Measurements from ENCODE around the gene CCR3.

The CCR3 gene

DNA sequence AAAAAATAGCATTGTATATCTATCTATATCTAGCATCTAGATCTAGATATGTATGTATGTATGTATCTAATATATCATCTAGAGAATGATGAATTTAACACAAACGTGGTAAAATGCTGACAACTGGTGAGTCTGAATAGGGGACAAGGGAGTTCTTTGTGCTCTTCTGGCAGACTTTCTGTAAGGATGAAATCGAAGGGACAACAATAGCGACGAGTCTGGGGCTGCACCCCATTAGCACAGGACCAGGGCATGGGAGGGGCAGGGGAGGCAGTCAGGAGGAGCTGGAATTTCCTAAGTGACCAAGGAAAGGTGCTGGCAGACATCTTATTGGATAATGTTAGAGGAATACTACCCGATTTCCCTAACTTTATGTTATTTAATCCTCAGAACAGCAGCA is 42.0 kb upstream of the CCR3 start:
- Histone ChIP-seq H3K27me3 (ENCODE audit: insufficient read depth, poor library complexity, severe bottlenecking) (no peaks in the 10 kb centered on the region), H3K4me3 (ENCODE audit: severe bottlenecking) (no peak overlapping the region), H3K27ac (ENCODE audit: poor library complexity, severe bottlenecking) (no peak overlapping the region), H3K36me3 (ENCODE audit: low read depth) (no peaks in the 10 kb centered on the region), H3K4me1 (ENCODE audit: insufficient read depth, poor library complexity, severe bottlenecking) (no peaks in the 10 kb centered on the region), H3K9me3 (ENCODE audit: severe bottlenecking) (no peaks in the 10 kb centered on the region)
- ATAC-seq (ENCODE audit: low read depth) (no peak), DNase-seq (ENCODE audit: low spot score) (no peak)
- TF ChIP-seq, protein P1, sequence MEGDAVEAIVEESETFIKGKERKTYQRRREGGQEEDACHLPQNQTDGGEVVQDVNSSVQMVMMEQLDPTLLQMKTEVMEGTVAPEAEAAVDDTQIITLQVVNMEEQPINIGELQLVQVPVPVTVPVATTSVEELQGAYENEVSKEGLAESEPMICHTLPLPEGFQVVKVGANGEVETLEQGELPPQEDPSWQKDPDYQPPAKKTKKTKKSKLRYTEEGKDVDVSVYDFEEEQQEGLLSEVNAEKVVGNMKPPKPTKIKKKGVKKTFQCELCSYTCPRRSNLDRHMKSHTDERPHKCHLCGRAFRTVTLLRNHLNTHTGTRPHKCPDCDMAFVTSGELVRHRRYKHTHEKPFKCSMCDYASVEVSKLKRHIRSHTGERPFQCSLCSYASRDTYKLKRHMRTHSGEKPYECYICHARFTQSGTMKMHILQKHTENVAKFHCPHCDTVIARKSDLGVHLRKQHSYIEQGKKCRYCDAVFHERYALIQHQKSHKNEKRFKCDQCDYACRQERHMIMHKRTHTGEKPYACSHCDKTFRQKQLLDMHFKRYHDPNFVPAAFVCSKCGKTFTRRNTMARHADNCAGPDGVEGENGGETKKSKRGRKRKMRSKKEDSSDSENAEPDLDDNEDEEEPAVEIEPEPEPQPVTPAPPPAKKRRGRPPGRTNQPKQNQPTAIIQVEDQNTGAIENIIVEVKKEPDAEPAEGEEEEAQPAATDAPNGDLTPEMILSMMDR (IDR thresholded peaks at IDR 0.05; ENCODE audit: poor library complexity, severe bottlenecking): no peak

DNA sequence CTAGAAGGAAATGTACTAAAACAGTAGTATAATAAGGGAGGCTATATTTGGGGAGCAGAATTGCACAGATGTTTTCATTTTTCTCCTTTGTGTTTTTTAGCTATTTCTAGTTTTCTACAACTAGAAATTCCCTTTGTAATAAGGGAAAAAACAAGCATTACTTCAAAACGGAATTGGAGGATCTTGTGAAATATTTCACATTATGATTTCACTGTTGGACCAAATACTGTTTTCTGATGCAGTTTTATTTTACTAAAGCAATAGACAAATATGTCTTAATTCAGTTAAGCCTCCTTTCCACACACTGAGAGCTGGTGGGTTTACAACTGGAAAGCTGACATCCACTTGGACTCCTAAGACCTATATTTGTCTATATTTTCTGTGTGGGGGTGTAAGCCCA is 41.5 kb upstream of the CCR3 start:
- no peaks in the 10 kb centered on the region for H3K9me3 ChIP-seq (ENCODE audit: severe bottlenecking)
- no peaks in the 10 kb centered on the region for H3K4me1 ChIP-seq (ENCODE audit: insufficient read depth, poor library complexity, severe bottlenecking)
- no peak overlapping the region for H3K4me3 ChIP-seq (ENCODE audit: severe bottlenecking)
- no peak overlapping the region for H3K27ac ChIP-seq (ENCODE audit: poor library complexity, severe bottlenecking)
- DNase-seq (ENCODE audit: low spot score): no peak
- TF ChIP-seq, protein P1 (IDR thresholded peaks at IDR 0.05; ENCODE audit: poor library complexity, severe bottlenecking): no peak
- ATAC-seq (ENCODE audit: low read depth): no peak
- H3K36me3 ChIP-seq (ENCODE audit: low read depth): no peaks in the 10 kb centered on the region
- H3K27me3 ChIP-seq (ENCODE audit: insufficient read depth, poor library complexity, severe bottlenecking): no peaks in the 10 kb centered on the region

DNA sequence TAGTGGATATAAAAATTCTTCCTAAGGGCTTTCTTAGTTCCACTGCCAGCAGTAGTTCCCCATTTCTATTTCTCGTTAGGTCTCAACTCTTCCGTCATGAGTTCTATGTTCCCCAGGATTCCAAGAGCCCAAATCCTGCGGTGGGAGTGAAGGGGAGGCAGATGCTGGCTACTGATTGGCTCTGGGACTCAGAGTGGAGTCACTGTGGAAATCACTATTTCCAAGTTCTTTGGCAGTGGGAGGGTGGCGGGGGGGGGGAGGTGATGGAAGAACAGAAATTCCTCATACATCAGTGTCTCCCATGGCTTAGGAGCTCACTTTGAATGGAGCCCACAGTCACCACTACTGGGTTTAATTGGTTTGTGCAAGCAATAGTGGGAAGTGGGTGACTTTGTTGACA is 39.7 kb upstream of the CCR3 start:
- H3K4me3 ChIP-seq (ENCODE audit: severe bottlenecking): no peak overlapping the region
- DNase-seq (ENCODE audit: low spot score) (no peak), ATAC-seq (ENCODE audit: low read depth) (no peak)
- H3K4me1 ChIP-seq (ENCODE audit: insufficient read depth, poor library complexity, severe bottlenecking): no peaks in the 10 kb centered on the region
- no peaks in the 10 kb centered on the region for H3K36me3 ChIP-seq (ENCODE audit: low read depth)
- TF ChIP-seq, protein P1 (IDR thresholded peaks at IDR 0.05; ENCODE audit: poor library complexity, severe bottlenecking): no peak
- no peaks in the 10 kb centered on the region for H3K9me3 ChIP-seq (ENCODE audit: severe bottlenecking)
- H3K27ac ChIP-seq (ENCODE audit: poor library complexity, severe bottlenecking): no peak overlapping the region
- H3K27me3 ChIP-seq (ENCODE audit: insufficient read depth, poor library complexity, severe bottlenecking): no peaks in the 10 kb centered on the region

DNA sequence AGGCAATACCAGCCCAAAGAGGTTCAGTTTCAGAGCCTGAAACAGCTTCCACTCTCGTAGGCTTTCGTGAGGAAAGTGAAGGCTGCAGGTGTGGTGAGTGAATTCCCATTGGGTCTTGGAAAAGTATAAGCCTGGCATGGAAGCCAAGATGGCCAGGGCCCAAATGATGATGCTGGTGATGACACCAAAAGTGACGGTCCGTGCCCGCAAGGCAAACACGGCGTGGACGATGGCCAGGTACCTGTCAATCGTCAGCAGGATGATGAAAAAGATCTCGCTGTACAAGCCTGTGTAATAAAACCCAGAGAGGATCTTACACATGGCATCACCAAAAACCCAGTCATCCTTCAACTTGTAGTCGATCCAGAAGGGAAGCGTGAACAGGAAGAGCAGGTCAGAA is 38.6 kb upstream of the CCR3 start:
- TF ChIP-seq, protein P1 (IDR thresholded peaks at IDR 0.05; ENCODE audit: poor library complexity, severe bottlenecking): no peak
- Histone ChIP-seq H3K9me3 (ENCODE audit: severe bottlenecking) (no peaks in the 10 kb centered on the region), H3K27me3 (ENCODE audit: insufficient read depth, poor library complexity, severe bottlenecking) (no peaks in the 10 kb centered on the region), H3K27ac (ENCODE audit: poor library complexity, severe bottlenecking) (no peak overlapping the region), H3K4me1 (ENCODE audit: insufficient read depth, poor library complexity, severe bottlenecking) (no peaks in the 10 kb centered on the region), H3K36me3 (ENCODE audit: low read depth) (no peaks in the 10 kb centered on the region), H3K4me3 (ENCODE audit: severe bottlenecking) (no peak overlapping the region)
- DNase-seq (ENCODE audit: low spot score) (no peak), ATAC-seq (ENCODE audit: low read depth) (no peak)

DNA sequence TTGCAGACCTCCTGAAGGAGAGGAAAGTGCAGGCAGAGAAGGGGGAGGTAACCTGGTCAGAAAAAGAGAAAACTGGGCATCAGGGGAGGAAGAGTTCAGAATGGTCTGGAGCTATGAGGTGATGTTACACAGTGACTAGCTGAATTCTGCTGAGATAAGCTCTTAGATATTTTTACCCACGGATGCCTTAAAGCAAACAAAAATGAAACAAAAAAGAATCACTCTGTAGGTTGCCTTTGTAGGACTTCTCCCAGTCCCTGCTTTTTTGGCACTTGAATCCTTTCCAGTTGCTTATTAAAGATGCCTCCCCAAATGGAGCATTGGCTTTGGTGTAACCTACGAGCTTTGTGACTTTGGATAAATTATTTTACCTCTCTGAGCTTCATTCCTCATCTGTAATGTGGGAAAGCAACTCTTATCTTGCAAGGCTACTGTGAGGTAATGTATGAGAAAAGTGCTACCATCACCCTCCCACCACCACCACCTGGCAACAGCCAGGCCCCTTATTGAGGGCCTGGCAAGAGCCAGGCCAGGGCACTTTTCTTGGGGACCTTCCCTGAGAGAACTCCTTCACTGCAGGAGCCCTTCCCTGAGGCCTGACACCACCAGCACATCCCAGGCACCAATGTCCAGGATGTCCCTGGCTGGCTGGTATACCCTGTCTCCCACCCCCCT is 36.8 kb upstream of the CCR3 start:
- H3K36me3 ChIP-seq (ENCODE audit: low read depth): no peaks in the 10 kb centered on the region
- H3K4me1 ChIP-seq (ENCODE audit: insufficient read depth, poor library complexity, severe bottlenecking): no peaks in the 10 kb centered on the region
- H3K27me3 ChIP-seq (ENCODE audit: insufficient read depth, poor library complexity, severe bottlenecking): no peaks in the 10 kb centered on the region
- H3K4me3 ChIP-seq (ENCODE audit: severe bottlenecking): no peak overlapping the region
- H3K9me3 ChIP-seq (ENCODE audit: severe bottlenecking): no peaks in the 10 kb centered on the region
- ATAC-seq (ENCODE audit: low read depth): no peak
- DNase-seq (ENCODE audit: low spot score): no peak
- TF ChIP-seq, protein P1 (IDR thresholded peaks at IDR 0.05; ENCODE audit: poor library complexity, severe bottlenecking): no peak
- no peak overlapping the region for H3K27ac ChIP-seq (ENCODE audit: poor library complexity, severe bottlenecking)
